Measurements from ENCODE around the gene WWC1.

Gene WWC1

GRCh38 chr5:168340487-168340886, 49.0 kb downstream of the WWC1 start:
- DNase-seq (ENCODE audit: low spot score in 2 of 2) = no peak
- no peaks in the 10 kb centered on the region for H3K4me1 ChIP-seq
- H3K9me3 ChIP-seq = no peaks in the 10 kb centered on the region
- no peaks in the 10 kb centered on the region for H3K36me3 ChIP-seq (replicated peaks)
- H3K4me3 ChIP-seq = no peak overlapping the region
- in situ Hi-C loops (cut with MboI; ENCODE audit: low sequenced_read_pairs) = no loop called here
- H3K27me3 ChIP-seq (ENCODE audit: low read depth) = no peaks in the 10 kb centered on the region

GRCh38 chr5:168341178-168341577, 49.7 kb downstream of the WWC1 start:
- Histone ChIP-seq H3K27me3 (ENCODE audit: low read depth) (no peaks in the 10 kb centered on the region), H3K4me1 (no peaks in the 10 kb centered on the region), H3K9me3 (no peaks in the 10 kb centered on the region), H3K4me3 (no peak overlapping the region), H3K36me3 (replicated peaks) (no peaks in the 10 kb centered on the region)
- in situ Hi-C loops (cut with MboI; ENCODE audit: low sequenced_read_pairs) = no loop called here
- no peak for DNase-seq (ENCODE audit: low spot score in 2 of 2)

GRCh38 chr5:168342151-168342825, 50.8 kb downstream of the WWC1 start:
- H3K36me3 ChIP-seq (replicated peaks) = no peaks in the 10 kb centered on the region
- H3K9me3 ChIP-seq = no peaks in the 10 kb centered on the region
- no peak overlapping the region for H3K4me3 ChIP-seq
- no peaks in the 10 kb centered on the region for H3K4me1 ChIP-seq
- in situ Hi-C loops (cut with MboI; ENCODE audit: low sequenced_read_pairs) = no loop called here
- DNase-seq (ENCODE audit: low spot score in 2 of 2) = no peak
- H3K27me3 ChIP-seq (ENCODE audit: low read depth) = no peaks in the 10 kb centered on the region

GRCh38 chr5:168342985-168343384, 51.5 kb downstream of the WWC1 start:
- no peaks in the 10 kb centered on the region for H3K4me1 ChIP-seq
- no peak for DNase-seq (ENCODE audit: low spot score in 2 of 2)
- in situ Hi-C loops (cut with MboI; ENCODE audit: low sequenced_read_pairs) = no loop called here
- no peaks in the 10 kb centered on the region for H3K9me3 ChIP-seq
- H3K36me3 ChIP-seq (replicated peaks) = no peaks in the 10 kb centered on the region
- H3K4me3 ChIP-seq = no peak overlapping the region
- no peaks in the 10 kb centered on the region for H3K27me3 ChIP-seq (ENCODE audit: low read depth)

GRCh38 chr5:168346417-168346816, 55.0 kb downstream of the WWC1 start:
- H3K4me3 ChIP-seq = no peak overlapping the region
- H3K4me1 ChIP-seq = no peaks in the 10 kb centered on the region
- no peaks in the 10 kb centered on the region for H3K9me3 ChIP-seq
- no peak for DNase-seq (ENCODE audit: low spot score in 2 of 2)
- H3K27me3 ChIP-seq (ENCODE audit: low read depth) = no peaks in the 10 kb centered on the region
- in situ Hi-C loops (cut with MboI; ENCODE audit: low sequenced_read_pairs) = no loop called here
- H3K36me3 ChIP-seq (replicated peaks) = no peaks in the 10 kb centered on the region

GRCh38 chr5:168347368-168348083, 56.1 kb downstream of the WWC1 start:
- H3K4me3 ChIP-seq = no peak overlapping the region

GRCh38 chr5:168348084-168348414, 56.6 kb downstream of the WWC1 start:
- Histone ChIP-seq H3K9me3 (no peaks in the 10 kb centered on the region), H3K27me3 (ENCODE audit: low read depth) (no peaks in the 10 kb centered on the region), H3K4me3 (no peak overlapping the region), H3K36me3 (replicated peaks) (no peaks in the 10 kb centered on the region), H3K4me1 (no peaks in the 10 kb centered on the region)
- no peak for DNase-seq (ENCODE audit: low spot score in 2 of 2)
- in situ Hi-C loops (cut with MboI; ENCODE audit: low sequenced_read_pairs) = no loop called here

More at GRCh38 chr5:168347368-168348083, 56.1 kb downstream of the WWC1 start:
- no peaks in the 10 kb centered on the region for H3K4me1 ChIP-seq
- no peak for DNase-seq (ENCODE audit: low spot score in 2 of 2)
- no peaks in the 10 kb centered on the region for H3K36me3 ChIP-seq (replicated peaks)
- no peaks in the 10 kb centered on the region for H3K27me3 ChIP-seq (ENCODE audit: low read depth)
- no peaks in the 10 kb centered on the region for H3K9me3 ChIP-seq
- in situ Hi-C loops (cut with MboI; ENCODE audit: low sequenced_read_pairs) = no loop called here

- Histone ChIP-seq H3K36me3 (replicated peaks) (no peaks in the 10 kb centered on the region), H3K4me1 (no peaks in the 10 kb centered on the region), H3K4me3 (no peak overlapping the region), H3K27me3 (ENCODE audit: low read depth) (no peaks in the 10 kb centered on the region), H3K9me3 (no peaks in the 10 kb centered on the region)
- in situ Hi-C loops (cut with MboI; ENCODE audit: low sequenced_read_pairs) = no loop called here
- DNase-seq (ENCODE audit: low spot score in 2 of 2) = no peak
These were observed 58.9 kb downstream of the WWC1 start for GRCh38 chr5:168350315-168350714.

GRCh38 chr5:168353216-168353957, 61.9 kb downstream of the WWC1 start:
- no peaks in the 10 kb centered on the region for H3K4me1 ChIP-seq
- H3K4me3 ChIP-seq = no peak overlapping the region
- H3K27me3 ChIP-seq (ENCODE audit: low read depth) = no peaks in the 10 kb centered on the region
- in situ Hi-C loops (cut with MboI; ENCODE audit: low sequenced_read_pairs) = no loop called here
- DNase-seq (ENCODE audit: low spot score in 2 of 2) = no peak
- H3K9me3 ChIP-seq = no peaks in the 10 kb centered on the region
- no peaks in the 10 kb centered on the region for H3K36me3 ChIP-seq (replicated peaks)

- Histone ChIP-seq H3K4me3 (no peak overlapping the region), H3K9me3 (no peaks in the 10 kb centered on the region), H3K36me3 (replicated peaks) (no peaks in the 10 kb centered on the region), H3K4me1 (no peaks in the 10 kb centered on the region), H3K27me3 (ENCODE audit: low read depth) (no peaks in the 10 kb centered on the region)
- in situ Hi-C loops (cut with MboI; ENCODE audit: low sequenced_read_pairs) = no loop called here
- DNase-seq (ENCODE audit: low spot score in 2 of 2) = no peak
These were observed 63.0 kb downstream of the WWC1 start for GRCh38 chr5:168354397-168354796.

GRCh38 chr5:168356171-168356570, 64.7 kb downstream of the WWC1 start:
- in situ Hi-C loops (cut with MboI; ENCODE audit: low sequenced_read_pairs) = no loop called here
- no peaks in the 10 kb centered on the region for H3K36me3 ChIP-seq (replicated peaks)
- DNase-seq (ENCODE audit: low spot score in 2 of 2) = no peak
- H3K27me3 ChIP-seq (ENCODE audit: low read depth) = no peaks in the 10 kb centered on the region
- H3K4me3 ChIP-seq = no peak overlapping the region
- H3K4me1 ChIP-seq = no peaks in the 10 kb centered on the region
- no peaks in the 10 kb centered on the region for H3K9me3 ChIP-seq

- Histone ChIP-seq H3K36me3 (replicated peaks) (no peaks in the 10 kb centered on the region), H3K4me3 (no peak overlapping the region), H3K27me3 (ENCODE audit: low read depth) (no peaks in the 10 kb centered on the region), H3K9me3 (no peaks in the 10 kb centered on the region), H3K4me1 (no peaks in the 10 kb centered on the region)
- in situ Hi-C loops (cut with MboI; ENCODE audit: low sequenced_read_pairs) = no loop called here
- DNase-seq (ENCODE audit: low spot score in 2 of 2) = no peak
These were observed 65.1 kb downstream of the WWC1 start for GRCh38 chr5:168356592-168356991.

- in situ Hi-C loops (cut with MboI; ENCODE audit: low sequenced_read_pairs) = no loop called here
- no peaks in the 10 kb centered on the region for H3K4me1 ChIP-seq
- H3K4me3 ChIP-seq = no peak overlapping the region
- H3K36me3 ChIP-seq (replicated peaks) = no peaks in the 10 kb centered on the region
- DNase-seq (ENCODE audit: low spot score in 2 of 2) = no peak
- no peaks in the 10 kb centered on the region for H3K27me3 ChIP-seq (ENCODE audit: low read depth)
- H3K9me3 ChIP-seq = no peaks in the 10 kb centered on the region
These were observed 66.4 kb downstream of the WWC1 start for GRCh38 chr5:168357876-168358275.

GRCh38 chr5:168359820-168360460, 68.5 kb downstream of the WWC1 start:
- in situ Hi-C loops (cut with MboI; ENCODE audit: low sequenced_read_pairs) = no loop called here
- Histone ChIP-seq H3K9me3 (no peaks in the 10 kb centered on the region), H3K27me3 (ENCODE audit: low read depth) (no peaks in the 10 kb centered on the region), H3K4me1 (no peaks in the 10 kb centered on the region), H3K4me3 (no peak overlapping the region), H3K36me3 (replicated peaks) (no peaks in the 10 kb centered on the region)
- DNase-seq (ENCODE audit: low spot score in 2 of 2) = no peak
